Activated CD8-positive, alpha-beta T cell treated with anti-CD3 and anti-CD28 coated beads for 36 hours (primary cell): ENCODE data around the gene SLC7A1. TPM values are rescaled to one million over a fixed set of nuclear protein-coding genes. Genes with fewer than 3 reads are reported as not detected.

Experiments used
- ATAC-seq: fragments of 200-7000 bp; cut with Tn5 transposase; one replicate; pipeline ENCODE4 v1.10.0; 2021; ENCODE audit warnings: mild to moderate bottlenecking, moderate library complexity
- CTCF ChIA-PET: fragments of 350-600 bp; sonication (Branson Sonifier 250); formaldehyde crosslinking; loops from one replicate; lab custom pipeline; 2021; ENCODE audit warnings: antibody characterized with exemption; lab: Charles Lee
- POLR2A ChIA-PET: fragments of 350-600 bp; sonication (Branson Sonifier 250); formaldehyde crosslinking; loops from one replicate; lab custom pipeline; 2021; ENCODE audit warnings: antibody characterized with exemption; lab: Charles Lee
- DNase-seq: peaks from one replicate; pipeline ENCODE4 v3.0.0-alpha.2; 2020
- H3K27ac Mint-ChIP-seq: one replicate; pipeline ENCODE4 v1.8.0; 2021; ENCODE audit warnings: mild to moderate bottlenecking, mixed read lengths
- H3K27me3 Mint-ChIP-seq: one replicate; pipeline ENCODE4 v1.8.0; 2021; ENCODE audit warnings: mixed read lengths
- H3K36me3 Mint-ChIP-seq: one replicate; pipeline ENCODE4 v1.8.0; 2021; ENCODE audit warnings: low read depth, mixed read lengths
- H3K4me1 Mint-ChIP-seq: one replicate; pipeline ENCODE4 v1.8.0; 2021; ENCODE audit warnings: low read depth, mixed read lengths
- H3K4me3 Mint-ChIP-seq: one replicate; pipeline ENCODE4 v1.8.0; 2021; ENCODE audit warnings: mild to moderate bottlenecking, moderate library complexity, mixed read lengths
- H3K9me3 Mint-ChIP-seq: one replicate; pipeline ENCODE4 v1.8.0; 2021; ENCODE audit warnings: mixed read lengths
- CTCF ChIP-seq: fragments of 200-600 bp; IDR thresholded peaks from one replicate; pipeline ENCODE4 v1.8.0; 2022; ENCODE audit warnings: antibody characterized with exemption, mild to moderate bottlenecking
- intact Hi-C: fragments of 100-400 bp; cut with micrococcal nuclease; formaldehyde crosslinking; loops from one replicate; pipeline ENCODE4 v1.10.0; 2022
- total RNA-seq, 2 experiments: library from RNA; stranded (reverse); gene quantifications; one replicate each; pipeline ENCODE4 v1.2.3, GENCODE V29; 2021

SLC7A1 gene
- total RNA-seq, 2 experiments from 2014 or later, result 119 to 124 TPM

- no peak overlapping the region for H3K4me3 Mint-ChIP-seq
- peaks cover 6% of the 10 kb centered on the region for H3K27me3 Mint-ChIP-seq
- ChIA-PET POLR2A (no interaction called here), CTCF (interaction anchor here (1.4 to 1.7 kb wide), 2 partner anchors 12 to 32 kb away, joined by 3 to 8 read pairs; no protein-coding TSS in a partner anchor)
- H3K9me3 Mint-ChIP-seq, result no peaks in the 10 kb centered on the region
- H3K4me1 Mint-ChIP-seq, result no peaks in the 10 kb centered on the region
- DNase-seq (no peak), ATAC-seq (no peak)
- no peaks in the 10 kb centered on the region for H3K36me3 Mint-ChIP-seq
- H3K27ac Mint-ChIP-seq, result no peak overlapping the region
- no peak for TF ChIP-seq CTCF
- intact Hi-C loops, result no loop called here
Measured at GRCh38 chr13:29476046-29476445, 119.4 kb downstream of the SLC7A1 start.

- DNase-seq, result no peak
- Mint-ChIP-seq H3K4me1 (no peaks in the 10 kb centered on the region), H3K4me3 (no peak overlapping the region), H3K36me3 (no peaks in the 10 kb centered on the region), H3K27me3 (peaks cover 4% of the 10 kb centered on the region), H3K27ac (no peak overlapping the region), H3K9me3 (no peaks in the 10 kb centered on the region)
- intact Hi-C loops, result no loop called here
- ChIA-PET POLR2A (no interaction called here), CTCF (interaction anchor here (0.7 kb wide), 1 partner anchor 32 kb away, joined by 3 read pairs; no protein-coding TSS in a partner anchor)
- TF ChIP-seq CTCF, result no peak
- no peak for ATAC-seq
Measured at GRCh38 chr13:29474991-29475390, 120.5 kb downstream of the SLC7A1 start.

GRCh38 chr13:29473166-29473565 is 122.3 kb downstream of the SLC7A1 start:
- Mint-ChIP-seq H3K27me3 (peaks cover 2% of the 10 kb centered on the region), H3K4me3 (no peak overlapping the region), H3K27ac (no peak overlapping the region), H3K36me3 (no peaks in the 10 kb centered on the region), H3K9me3 (no peaks in the 10 kb centered on the region), H3K4me1 (no peaks in the 10 kb centered on the region)
- CTCF ChIA-PET, result interaction anchor here (1.2 to 2.7 kb wide), 9 partner anchors 9 to 241 kb away, joined by 3 to 10 read pairs (median 4); no protein-coding TSS in a partner anchor
- POLR2A ChIA-PET, result no interaction called here
- intact Hi-C loops, result no loop called here
- ATAC-seq, result no peak
- no peak for DNase-seq
- no peak for TF ChIP-seq CTCF

- Mint-ChIP-seq H3K4me1 (no peaks in the 10 kb centered on the region), H3K9me3 (no peaks in the 10 kb centered on the region), H3K27ac (no peak overlapping the region), H3K4me3 (no peak overlapping the region), H3K36me3 (no peaks in the 10 kb centered on the region), H3K27me3 (peaks cover 2% of the 10 kb centered on the region)
- intact Hi-C loops, result no loop called here
- peak; percentile 58 for ATAC-seq
- POLR2A ChIA-PET, result no interaction called here
- peak; percentile 95 for TF ChIP-seq CTCF
- CTCF ChIA-PET, result interaction anchor here (0.9 to 2.7 kb wide), 17 partner anchors 9 to 640 kb away, joined by 3 to 10 read pairs (median 4); no protein-coding TSS in a partner anchor
- DNase-seq, result peak; percentile 73
Measured at GRCh38 chr13:29472332-29472961, 123.0 kb downstream of the SLC7A1 start.

GRCh38 chr13:29471551-29471950 is 123.9 kb downstream of the SLC7A1 start:
- no peak for TF ChIP-seq CTCF
- H3K4me3 Mint-ChIP-seq, result no peak overlapping the region
- H3K36me3 Mint-ChIP-seq, result no peaks in the 10 kb centered on the region
- ChIA-PET CTCF (interaction anchor here (1.1 to 2.7 kb wide), 11 partner anchors 13 to 641 kb away, joined by 3 to 10 read pairs (median 7); no protein-coding TSS in a partner anchor), POLR2A (no interaction called here)
- ATAC-seq, result no peak
- no peak for DNase-seq
- intact Hi-C loops, result no loop called here
- H3K27me3 Mint-ChIP-seq, result no peaks in the 10 kb centered on the region
- no peaks in the 10 kb centered on the region for H3K9me3 Mint-ChIP-seq
- H3K27ac Mint-ChIP-seq, result no peak overlapping the region
- H3K4me1 Mint-ChIP-seq, result no peaks in the 10 kb centered on the region
